ENCODE results near the gene TMEM9. TPM values are rescaled to one million over a fixed set of nuclear protein-coding genes. Genes with fewer than 3 reads are reported as not detected.

TMEM9 gene
- total RNA-seq, 4 donors from 2014 or later: 38.1 to 50.8 (median 40.7) TPM

- Histone ChIP-seq H3K36me3 (peaks cover 70% of the 10 kb centered on the region), H3K4me3 (no peak overlapping the region), H3K27me3 (no peaks in the 10 kb centered on the region), H3K4me1 (peaks cover 30% of the 10 kb centered on the region), H3K9me3 (no peaks in the 10 kb centered on the region), H3K27ac (no peak overlapping the region)
- DNase-seq (ENCODE audit: low spot score in 2 of 2): peak in 1 of 2 donors; percentile 27
- WGBS: 92% methylated on average over 5 of the region's 5 CpGs
- TF ChIP-seq POLR2A (IDR thresholded peaks at IDR 0.05): no peak
- no peak for TF ChIP-seq EP300 (IDR thresholded peaks at IDR 0.05)
Measured at GRCh38 chr1:201141418-201141817, 12.9 kb downstream of the TMEM9 start.

- peaks cover 70% of the 10 kb centered on the region for H3K36me3 ChIP-seq
- DNase-seq (ENCODE audit: low spot score in 2 of 2): no peak
- peaks cover 30% of the 10 kb centered on the region for H3K4me1 ChIP-seq
- TF ChIP-seq POLR2AphosphoS5 (IDR thresholded peaks at IDR 0.05): no peak
- TF ChIP-seq EP300 (IDR thresholded peaks at IDR 0.05): no peak
- TF ChIP-seq CTCF (IDR thresholded peaks at IDR 0.05): no peak
- no peak for TF ChIP-seq POLR2A (IDR thresholded peaks at IDR 0.05)
- no peaks in the 10 kb centered on the region for H3K9me3 ChIP-seq
- H3K27ac ChIP-seq: no peak overlapping the region
- 95% methylated on average over 8 of the region's 8 CpGs for WGBS
- H3K4me3 ChIP-seq: no peak overlapping the region
- no peaks in the 10 kb centered on the region for H3K27me3 ChIP-seq
Measured at GRCh38 chr1:201140941-201141260, 13.4 kb downstream of the TMEM9 start.

GRCh38 chr1:201140235-201140940 lies 13.9 kb downstream of the TMEM9 start:
- peaks cover 30% of the 10 kb centered on the region for H3K4me1 ChIP-seq
- TF ChIP-seq CTCF (IDR thresholded peaks at IDR 0.05) (no peak), POLR2A (IDR thresholded peaks at IDR 0.05) (no peak), POLR2AphosphoS5 (IDR thresholded peaks at IDR 0.05) (no peak), EP300 (IDR thresholded peaks at IDR 0.05) (no peak)
- WGBS: 87% methylated on average over 10 of the region's 10 CpGs
- H3K27ac ChIP-seq: no peak overlapping the region
- H3K9me3 ChIP-seq: no peaks in the 10 kb centered on the region
- DNase-seq (ENCODE audit: low spot score in 2 of 2): peak; percentile 22 to 70
- H3K4me3 ChIP-seq: no peak overlapping the region
- H3K36me3 ChIP-seq: peaks cover 70% of the 10 kb centered on the region
- no peaks in the 10 kb centered on the region for H3K27me3 ChIP-seq

- Histone ChIP-seq H3K27me3 (no peaks in the 10 kb centered on the region), H3K4me3 (no peak overlapping the region), H3K27ac (no peak overlapping the region), H3K36me3 (peaks cover 70% of the 10 kb centered on the region), H3K4me1 (peaks cover 30% of the 10 kb centered on the region), H3K9me3 (no peaks in the 10 kb centered on the region)
- 89% methylated on average over 9 of the region's 9 CpGs for WGBS
- DNase-seq (ENCODE audit: low spot score in 2 of 2): peak in 1 of 2 donors; percentile 31
- TF ChIP-seq EP300 (IDR thresholded peaks at IDR 0.05): no peak
- TF ChIP-seq POLR2A (IDR thresholded peaks at IDR 0.05): no peak
- TF ChIP-seq POLR2AphosphoS5 (IDR thresholded peaks at IDR 0.05): no peak
- TF ChIP-seq CTCF (IDR thresholded peaks at IDR 0.05): no peak
Measured at GRCh38 chr1:201139756-201140155, 14.5 kb downstream of the TMEM9 start.

- Histone ChIP-seq H3K4me3 (no peak overlapping the region), H3K27ac (no peak overlapping the region), H3K27me3 (no peaks in the 10 kb centered on the region), H3K9me3 (no peaks in the 10 kb centered on the region), H3K4me1 (peaks cover 30% of the 10 kb centered on the region), H3K36me3 (peaks cover 70% of the 10 kb centered on the region)
- WGBS: 90% methylated on average over 5 of the region's 5 CpGs
- TF ChIP-seq POLR2A (IDR thresholded peaks at IDR 0.05) (no peak), EP300 (IDR thresholded peaks at IDR 0.05) (no peak)
- peak in 1 of 2 donors; percentile 41 for DNase-seq (ENCODE audit: low spot score in 2 of 2)
Measured at GRCh38 chr1:201139306-201139705, 15.0 kb downstream of the TMEM9 start.

GRCh38 chr1:201138311-201138840 lies 15.9 kb downstream of the TMEM9 start:
- H3K4me3 ChIP-seq: no peak overlapping the region
- H3K27me3 ChIP-seq: no peaks in the 10 kb centered on the region
- 78% methylated on average over 6 of the region's 6 CpGs for WGBS
- peaks cover 64% of the 10 kb centered on the region for H3K36me3 ChIP-seq
- no peaks in the 10 kb centered on the region for H3K9me3 ChIP-seq
- H3K27ac ChIP-seq: peak overlapping the region; percentile 48
- DNase-seq (ENCODE audit: low spot score in 2 of 2): peak in 1 of 2 donors; percentile 48
- TF ChIP-seq CTCF (IDR thresholded peaks at IDR 0.05): no peak
- TF ChIP-seq POLR2AphosphoS5 (IDR thresholded peaks at IDR 0.05): no peak
- no peak for TF ChIP-seq POLR2A (IDR thresholded peaks at IDR 0.05)
- TF ChIP-seq EP300 (IDR thresholded peaks at IDR 0.05): no peak
- H3K4me1 ChIP-seq: peaks cover 30% of the 10 kb centered on the region
